Thyroid gland (tissue), 4 donors: ENCODE data around the gene UBASH3A. TPM values are rescaled to one million over a fixed set of nuclear protein-coding genes. Genes with fewer than 3 reads are reported as not detected.

Experiments used
- DNase-seq, 2 donors: peaks; one replicate each; pipeline ENCODE4 v3.0.0-alpha.2; 2019
- H3K27ac ChIP-seq, 3 donors: fragments of 200-600 bp; sonication (generic); 1 replicate in 2 of 3; 2 replicates in 1 of 3; pipeline ENCODE4 v1.5.1; 2016 to 2019; ENCODE audit warnings: mild to moderate bottlenecking in 1 of 3, moderate library complexity in 1 of 3
- H3K27me3 ChIP-seq: fragments of 200-600 bp; sonication (generic); one replicate; pipeline ENCODE4 v1.5.1; 2019
- H3K36me3 ChIP-seq, 2 donors: fragments of 200-600 bp; sonication (generic); one replicate each; pipeline ENCODE4 v1.5.1; 2016 to 2019
- H3K4me1 ChIP-seq, 2 donors: fragments of 200-600 bp; sonication (generic); one replicate each; pipeline ENCODE4 v1.5.1; 2017 to 2019
- H3K4me3 ChIP-seq, 3 donors: fragments of 200-600 bp; sonication (generic); replicated peaks in 1 of 3; 1 replicate in 2 of 3; 2 replicates in 1 of 3; pipeline ENCODE4 v1.5.1; 2016; ENCODE audit warnings: mild to moderate bottlenecking in 1 of 3
- H3K9me3 ChIP-seq: fragments of 200-600 bp; sonication (generic); one replicate; pipeline ENCODE4 v1.5.1; 2017
- CTCF ChIP-seq, 6 experiments: fragments of 200-600 bp in 3 of 6; fragments of 450-650 bp in 3 of 6; sonication (generic) in 3 of 6; IDR thresholded peaks; one replicate each; pipeline ENCODE4 v1.5.1; 2016 to 2019; ENCODE audit warnings: antibody characterized with exemption in 6 of 6, mild to moderate bottlenecking in 2 of 6, inconsistent platforms in 1 of 6, moderate library complexity in 1 of 6
- POLR2A ChIP-seq, 2 donors: fragments of 450-650 bp; IDR thresholded peaks; one replicate each; pipeline ENCODE4 v1.6.1; 2017; ENCODE audit warnings: antibody characterized with exemption in 2 of 2, mild to moderate bottlenecking in 2 of 2, moderate library complexity in 1 of 2
- WGBS, 2 donors: methylation state at CpG; one replicate each; pipeline ENCODE4 v1.1.5; 2017; 5-methylcytosine and 5-hydroxymethylcytosine counted together
- intact Hi-C: fragments of 100-400 bp; cut with DNase I; formaldehyde crosslinking; loops from one replicate; pipeline ENCODE4 v1.15.1; 2023
- total RNA-seq, 4 donors: library from RNA; depleted of rRNA; stranded (reverse); fragments of >200 nt; gene quantifications; one replicate each; pipeline ENCODE4 v1.2.3, GENCODE V29; 2016

UBASH3A gene
- total RNA-seq, 4 donors from 2014 or later, result 0.54 to 1.3 (median 0.81) TPM; not detected in 1

GRCh38 chr21:42414066-42414465, 10.4 kb downstream of the UBASH3A start:
- H3K4me3 ChIP-seq, result no peak overlapping the region
- no peak for TF ChIP-seq CTCF (IDR thresholded peaks at IDR 0.05)
- no peaks in the 10 kb centered on the region for H3K36me3 ChIP-seq
- 94 to 97% methylated on average over 8 of the region's 8 CpGs for WGBS, 2 donors
- peaks cover 0 to 5% of the 10 kb centered on the region in 2 donors for H3K4me1 ChIP-seq
- H3K27me3 ChIP-seq, result no peaks in the 10 kb centered on the region
- H3K27ac ChIP-seq, result no peak overlapping the region
- intact Hi-C loops, result no loop called here
- no peaks in the 10 kb centered on the region for H3K9me3 ChIP-seq
- DNase-seq, result no peak

DNA sequence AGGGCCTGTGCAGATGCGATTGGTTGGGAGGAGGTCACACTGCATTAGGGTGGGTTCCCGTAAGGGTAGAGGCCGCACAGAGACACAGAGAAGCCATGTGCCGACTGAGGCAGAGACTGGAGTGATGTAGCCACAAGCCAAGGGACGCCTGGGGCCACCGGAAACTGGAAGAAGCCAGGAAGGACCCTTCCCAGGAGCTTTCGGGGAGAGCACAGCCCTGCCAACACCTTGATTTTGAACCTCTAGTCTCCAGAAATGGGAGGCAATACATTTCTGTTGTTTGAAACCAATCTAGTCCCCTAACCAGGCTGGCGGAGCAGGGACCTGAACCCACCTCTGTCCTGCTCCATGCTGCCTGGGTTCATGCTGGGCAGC, 10.8 kb downstream of the UBASH3A start:
- no peak overlapping the region for H3K4me3 ChIP-seq
- DNase-seq, result no peak
- intact Hi-C loops, result no loop called here
- TF ChIP-seq CTCF (IDR thresholded peaks at IDR 0.05) (no peak), POLR2A (IDR thresholded peaks at IDR 0.05) (no peak)
- WGBS, 2 donors, result 92 to 99% methylated on average over 7 to 8 of the region's 8 CpGs
- H3K27me3 ChIP-seq, result no peaks in the 10 kb centered on the region
- peaks cover 0 to 5% of the 10 kb centered on the region in 2 donors for H3K4me1 ChIP-seq
- no peaks in the 10 kb centered on the region for H3K9me3 ChIP-seq
- no peak overlapping the region for H3K27ac ChIP-seq
- no peaks in the 10 kb centered on the region for H3K36me3 ChIP-seq

- TF ChIP-seq CTCF (IDR thresholded peaks at IDR 0.05), result no peak
- TF ChIP-seq POLR2A (IDR thresholded peaks at IDR 0.05), result no peak
- Histone ChIP-seq H3K4me1 (peaks cover 0 to 5% of the 10 kb centered on the region in 2 donors), H3K4me3 (no peak overlapping the region), H3K27ac (no peak overlapping the region), H3K9me3 (no peaks in the 10 kb centered on the region), H3K36me3 (no peaks in the 10 kb centered on the region), H3K27me3 (no peaks in the 10 kb centered on the region)
- WGBS, 2 donors, result 66 to 67% methylated on average over 24 to 27 of the region's 27 CpGs
- DNase-seq, result peak in 1 of 2 donors; percentile 17
- intact Hi-C loops, result no loop called here
These were observed 11.4 kb downstream of the UBASH3A start for GRCh38 chr21:42414928-42415769.

- H3K27ac ChIP-seq, result no peak overlapping the region
- intact Hi-C loops, result no loop called here
- H3K36me3 ChIP-seq, result no peaks in the 10 kb centered on the region
- no peak for DNase-seq
- no peaks in the 10 kb centered on the region for H3K9me3 ChIP-seq
- no peak overlapping the region for H3K4me3 ChIP-seq
- no peak for TF ChIP-seq CTCF (IDR thresholded peaks at IDR 0.05)
- TF ChIP-seq POLR2A (IDR thresholded peaks at IDR 0.05), result no peak
- H3K4me1 ChIP-seq, result no peaks in the 10 kb centered on the region
- no peaks in the 10 kb centered on the region for H3K27me3 ChIP-seq
- WGBS, 2 donors, result 86% methylated on average over 6 of the region's 6 CpGs
These were observed 13.8 kb downstream of the UBASH3A start for GRCh38 chr21:42417533-42417932.

DNA sequence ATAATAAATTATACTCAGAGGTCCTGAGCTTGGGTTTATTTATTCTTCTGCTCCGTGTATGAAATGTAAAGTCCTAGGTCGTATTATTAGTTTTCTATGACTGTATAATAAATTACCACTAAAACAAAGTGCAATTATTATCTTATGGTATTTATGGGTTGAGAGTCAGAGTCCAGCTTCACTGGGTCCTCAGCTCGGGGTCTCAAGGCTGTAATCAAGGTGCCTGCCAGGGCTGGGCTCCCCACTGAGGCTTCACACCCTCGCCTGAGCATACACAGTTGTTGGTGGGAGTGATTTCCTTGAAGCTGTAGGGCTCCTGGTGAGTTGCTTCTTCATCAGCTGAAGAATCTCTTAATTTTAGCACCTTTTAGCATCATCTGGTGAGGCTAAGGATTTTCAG, 15.2 kb downstream of the UBASH3A start:
- intact Hi-C loops, result no loop called here
- Histone ChIP-seq H3K4me1 (no peaks in the 10 kb centered on the region), H3K27ac (no peak overlapping the region), H3K9me3 (no peaks in the 10 kb centered on the region), H3K4me3 (no peak overlapping the region), H3K27me3 (no peaks in the 10 kb centered on the region), H3K36me3 (no peaks in the 10 kb centered on the region)
- 65 to 74% methylated on average over 4 of the region's 4 CpGs for WGBS, 2 donors
- TF ChIP-seq CTCF (IDR thresholded peaks at IDR 0.05) (no peak), POLR2A (IDR thresholded peaks at IDR 0.05) (no peak)
- DNase-seq, result no peak
